SU-DHL-6 (cell line): ENCODE results near the gene PPIL6.

ENCODE experiments used
- CTCF ChIP-seq: fragments of 200-600 bp; sonication (generic); IDR thresholded peaks from one replicate; pipeline ENCODE4 v1.5.1; 2017; ENCODE audit warnings: antibody characterized with exemption, mild to moderate bottlenecking, low read length, moderate library complexity; ENCODE audit not compliant: insufficient read depth, poor library complexity, severe bottlenecking
- EZH2phosphoT487 ChIP-seq: fragments of 200-600 bp; sonication (generic), shearing (Covaris generic); conservative IDR thresholded peaks from 2 replicates; pipeline ENCODE4 v1.6.1; 2018; ENCODE audit warnings: mild to moderate bottlenecking, antibody characterized with exemption, low read length, moderate library complexity, mixed read lengths

GRCh38 chr6:109480993-109481480, 40.6 kb upstream of the PPIL6 start:
- no peak for TF ChIP-seq CTCF
- TF ChIP-seq EZH2phosphoT487 = no peak
